Brain microvascular endothelial cell (primary cell): Measurements from ENCODE around the gene BORCS5.
A peak's percentile ranks its signal among the peaks of the same experiment; 100 is the strongest.
"Not testable (repeated sequence)": the region's sequence is repeated elsewhere in the genome, so short reads cannot be mapped to it uniquely, and the experiment has no call there.

Experiments used
- DNase-seq: peaks from one replicate; pipeline ENCODE4 v3.0.0-alpha.2; 2020
- H3K27ac ChIP-seq: fragments of 250-450 bp; sonication (Bioruptor Pico); 2 replicates; pipeline ENCODE4 v1.5.1; 2020; ENCODE audit warnings: mild to moderate bottlenecking, moderate library complexity
- H3K27me3 ChIP-seq: fragments of 250-450 bp; sonication (Bioruptor Pico); replicated peaks from 2 replicates; pipeline ENCODE4 v1.5.1; 2020; ENCODE audit warnings: mild to moderate bottlenecking
- H3K36me3 ChIP-seq: fragments of 250-450 bp; sonication (Bioruptor Pico); replicated peaks from 2 replicates; pipeline ENCODE4 v1.5.1; 2020; ENCODE audit warnings: mild to moderate bottlenecking
- H3K4me3 ChIP-seq: 2 replicates; pipeline ENCODE4 v1.5.1; 2011; ENCODE audit warnings: low read depth, mild to moderate bottlenecking, control low read depth, low read length, moderate library complexity
- CTCF ChIP-seq: IDR thresholded peaks from 2 replicates; pipeline ENCODE4 v1.5.1; 2011; ENCODE audit warnings: low read depth, mild to moderate bottlenecking, moderate library complexity, low read length, control low read depth, inconsistent platforms; ENCODE audit errors: missing control alignments
- in situ Hi-C: cut with HindIII; loops from 2 replicates; pipeline ENCODE4 v1.10.0; 2017; ENCODE audit warnings: low sequenced_read_pairs, low pct_ligation_motif_present

BORCS5 gene

DNA sequence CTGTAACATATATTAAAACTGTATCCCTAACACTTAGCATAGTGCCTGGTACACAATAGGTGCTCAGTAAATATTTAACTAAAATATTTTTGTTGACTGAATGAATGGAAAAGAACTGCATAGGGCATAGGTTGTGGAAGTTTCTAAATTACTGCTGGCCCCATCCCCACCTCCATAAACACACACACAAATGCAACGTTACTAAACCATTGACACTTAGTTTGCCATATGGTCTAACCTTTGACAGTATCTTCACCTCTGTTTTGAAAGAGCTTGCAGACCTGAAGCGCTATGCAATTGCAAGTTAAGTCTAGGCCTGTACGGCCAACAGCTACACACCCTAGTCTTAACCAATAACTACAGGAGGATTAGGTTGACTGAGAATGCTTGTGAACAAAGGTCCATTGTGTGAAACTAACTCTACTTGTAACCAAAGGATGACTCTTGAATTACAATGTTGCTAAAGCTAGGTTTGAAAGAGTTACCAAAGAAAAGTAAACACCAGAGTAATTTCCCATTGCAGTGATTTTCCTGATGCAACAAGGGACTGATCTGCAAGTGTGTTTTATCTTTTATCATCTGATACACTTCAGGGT is 5.9 kb upstream of the BORCS5 start:
- in situ Hi-C loops = no loop called here
- no peak overlapping the region for H3K27ac ChIP-seq
- no peaks in the 10 kb centered on the region for H3K36me3 ChIP-seq
- H3K4me3 ChIP-seq = no peak overlapping the region
- H3K27me3 ChIP-seq = no peaks in the 10 kb centered on the region
- TF ChIP-seq CTCF = no peak
- no peak for DNase-seq

DNA sequence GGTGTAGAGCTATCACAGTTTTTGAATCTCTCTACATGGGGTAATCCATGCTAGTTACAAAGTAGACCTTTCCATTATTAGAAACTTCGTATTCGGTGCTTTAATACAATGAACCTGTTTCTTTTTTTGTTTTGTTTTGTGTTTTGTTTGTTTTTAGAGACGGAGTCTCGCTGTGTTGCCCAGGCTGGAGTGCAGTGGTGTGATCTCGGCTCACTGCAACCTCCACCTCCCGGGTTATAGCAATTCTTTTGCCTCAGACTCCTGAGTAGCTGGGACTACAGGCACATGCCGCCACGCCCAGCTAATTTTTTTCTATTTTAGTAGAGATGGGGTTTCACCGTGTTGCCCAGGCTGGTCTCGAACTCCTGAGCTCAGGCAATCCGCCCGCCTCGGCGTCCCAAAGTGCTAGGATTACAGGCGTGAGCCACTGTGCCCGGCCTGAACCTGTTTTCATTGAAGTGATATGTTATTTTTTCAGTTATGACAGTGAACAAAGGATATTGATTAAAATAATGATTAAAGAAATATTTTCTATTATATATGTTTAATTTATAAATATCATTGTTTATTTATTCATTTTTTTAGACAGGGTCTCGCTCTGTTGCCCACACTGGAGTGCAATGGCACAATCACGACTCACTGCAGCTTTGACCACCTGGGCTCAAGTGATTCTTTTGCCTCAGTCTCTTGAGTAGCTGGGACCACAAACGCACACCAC is 5.3 kb upstream of the BORCS5 start:
- H3K36me3 ChIP-seq, H3K27me3 ChIP-seq, DNase-seq, H3K27ac ChIP-seq, H3K4me3 ChIP-seq, in situ Hi-C loops: not testable (repeated sequence)

DNA sequence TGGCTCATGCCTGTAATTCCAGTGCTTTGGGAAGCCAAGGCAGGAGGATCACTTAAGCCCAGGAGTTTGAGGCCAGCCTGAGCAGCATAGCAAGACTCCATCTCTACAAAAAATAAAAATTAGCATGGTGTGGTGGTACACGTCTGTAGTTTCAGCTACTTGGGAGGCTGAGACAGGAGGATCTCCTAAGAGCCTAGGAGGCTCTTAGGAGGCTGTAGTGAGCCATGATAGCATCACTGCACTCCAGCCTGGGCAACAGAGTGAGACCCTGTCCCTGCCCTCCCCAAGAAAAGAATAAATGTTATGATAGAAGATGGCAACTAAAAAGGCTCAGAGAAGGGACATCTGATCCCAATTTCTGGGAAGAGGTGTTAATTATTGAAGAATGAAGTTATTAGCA is 3.6 kb upstream of the BORCS5 start:
- no peak for DNase-seq
- H3K36me3 ChIP-seq = no peaks in the 10 kb centered on the region
- H3K27ac ChIP-seq = no peak overlapping the region
- no peak for TF ChIP-seq CTCF
- no peak overlapping the region for H3K4me3 ChIP-seq
- in situ Hi-C loops = no loop called here
- H3K27me3 ChIP-seq = no peaks in the 10 kb centered on the region

- H3K36me3 ChIP-seq = no peaks in the 10 kb centered on the region
- H3K4me3 ChIP-seq = no peak overlapping the region
- DNase-seq = no peak
- H3K27me3 ChIP-seq = no peaks in the 10 kb centered on the region
- no peak overlapping the region for H3K27ac ChIP-seq
- TF ChIP-seq CTCF = no peak
- in situ Hi-C loops = no loop called here
Observed at GRCh38 chr12:12353807-12354206, 3.1 kb upstream of the BORCS5 start.

- H3K27ac ChIP-seq = peak overlapping the region; percentile 53
- H3K4me3 ChIP-seq = peak overlapping the region; percentile 90
- H3K36me3 ChIP-seq = no peaks in the 10 kb centered on the region
- TF ChIP-seq CTCF = no peak
- no peaks in the 10 kb centered on the region for H3K27me3 ChIP-seq
- DNase-seq = no peak
- in situ Hi-C loops = no loop called here
Observed at GRCh38 chr12:12356467-12356895, 397 bp upstream of the BORCS5 start.

GRCh38 chr12:12357719-12358461 is 1.0 kb downstream of the BORCS5 start:
- no peak for DNase-seq
- Histone ChIP-seq H3K27me3 (no peaks in the 10 kb centered on the region), H3K4me3 (peak overlapping the region; percentile 90), H3K27ac (peak overlapping the region; percentile 53), H3K36me3 (no peaks in the 10 kb centered on the region)
- no peak for TF ChIP-seq CTCF
- in situ Hi-C loops = no loop called here
